Neural cell (in vitro differentiated cells): ENCODE measurements around the gene SLC16A3. TPM values are rescaled to one million over a fixed set of nuclear protein-coding genes. Genes with fewer than 3 reads are reported as not detected.

ENCODE experiments used
- H2AFZ ChIP-seq: fragments of 200-600, 300-800 bp; sonication (generic), shearing (Covaris generic); 2 replicates; pipeline ENCODE4 v1.6.0; 2014; ENCODE audit warnings: low read depth, mild to moderate bottlenecking, antibody characterized with exemption, low read length, moderate library complexity
- H3F3A ChIP-seq: fragments of 200-600 bp; shearing (Covaris generic); 2 replicates; pipeline ENCODE4 v1.6.1; 2016; ENCODE audit warnings: mild to moderate bottlenecking, moderate library complexity, mixed read lengths, antibody characterized with exemption, low read length; ENCODE audit not compliant: insufficient read depth, poor library complexity, severe bottlenecking
- H3K27ac ChIP-seq: fragments of 200-600, 300-800 bp; sonication (generic), shearing (Covaris generic); 2 replicates; pipeline ENCODE4 v1.5.1; 2014; ENCODE audit warnings: mild to moderate bottlenecking, low read length, moderate library complexity
- H3K27me3 ChIP-seq: fragments of 300-800, 200-600 bp; sonication (generic), shearing (Covaris generic); 2 replicates; pipeline ENCODE4 v1.6.0; 2014; ENCODE audit warnings: mild to moderate bottlenecking, low read depth, low read length, moderate library complexity; ENCODE audit not compliant: insufficient read depth
- H3K36me3 ChIP-seq: fragments of 300-800, 200-600 bp; sonication (generic), shearing (Covaris generic); 2 replicates; pipeline ENCODE4 v1.5.1; 2014; ENCODE audit warnings: mild to moderate bottlenecking, antibody characterized with exemption, low read length, moderate library complexity; ENCODE audit not compliant: insufficient read depth
- H3K4me2 ChIP-seq: fragments of 300-800, 200-600 bp; sonication (generic), shearing (Covaris generic); 2 replicates; pipeline ENCODE4 v1.6.0; 2014; ENCODE audit warnings: mild to moderate bottlenecking, low read length
- H3K4me3 ChIP-seq: fragments of 300-800, 200-600 bp; sonication (generic), shearing (Covaris generic); 2 replicates; pipeline ENCODE4 v1.5.1; 2014; ENCODE audit warnings: mild to moderate bottlenecking, low read length, moderate library complexity
- H3K79me2 ChIP-seq: fragments of 200-600 bp; shearing (Covaris generic); replicated peaks from 2 replicates; pipeline ENCODE4 v1.6.0; 2014; ENCODE audit warnings: mild to moderate bottlenecking, low read length, moderate library complexity; ENCODE audit not compliant: insufficient read depth
- H3K9ac ChIP-seq: fragments of 300-800, 200-600 bp; sonication (generic), shearing (Covaris generic); 2 replicates; pipeline ENCODE4 v1.6.1; 2016; ENCODE audit warnings: mild to moderate bottlenecking, low read length, mixed read lengths
- H3K9me2 ChIP-seq: fragments of 200-600 bp; shearing (Covaris generic); 2 replicates; pipeline ENCODE4 v1.6.1; 2016; ENCODE audit warnings: mild to moderate bottlenecking, low read length, mixed read lengths; ENCODE audit not compliant: insufficient read depth
- H3K9me3 ChIP-seq: fragments of 200-600, 300-800 bp; sonication (generic), shearing (Covaris generic); 2 replicates; pipeline ENCODE4 v1.6.1; 2016; ENCODE audit warnings: mild to moderate bottlenecking, mixed run types, low read length, moderate library complexity, mixed read lengths
- H4K20me1 ChIP-seq: fragments of 200-600 bp; shearing (Covaris generic); 2 replicates; pipeline ENCODE4 v1.6.1; 2016; ENCODE audit warnings: mild to moderate bottlenecking, mixed run types; ENCODE audit not compliant: insufficient read depth
- EP300 ChIP-seq: fragments of 450-650 bp; conservative IDR thresholded peaks from 2 replicates; pipeline ENCODE4 v1.6.1; 2014; ENCODE audit warnings: antibody characterized with exemption, mild to moderate bottlenecking, moderate library complexity; ENCODE audit not compliant: poor library complexity, severe bottlenecking
- EZH2 ChIP-seq: fragments of 200-600, 300-800 bp; shearing (Covaris generic), sonication (generic); IDR thresholded peaks from 2 replicates; pipeline ENCODE4 v1.6.1; 2014; ENCODE audit warnings: antibody characterized with exemption, low read length, borderline replicate concordance, mild to moderate bottlenecking; ENCODE audit not compliant: insufficient read depth, poor library complexity, severe bottlenecking
- MXI1 ChIP-seq: fragments of 450-650 bp; conservative IDR thresholded peaks from 2 replicates; pipeline ENCODE4 v1.6.1; 2014; ENCODE audit warnings: antibody characterized with exemption, mild to moderate bottlenecking; ENCODE audit not compliant: poor library complexity, severe bottlenecking
- POLR2AphosphoS5 ChIP-seq: IDR thresholded peaks from 2 replicates; pipeline ENCODE4 v1.6.1; 2012
- RAD21 ChIP-seq: fragments of 450-650 bp; conservative IDR thresholded peaks from 2 replicates; pipeline ENCODE4 v1.6.1; 2014; ENCODE audit warnings: antibody characterized with exemption, mild to moderate bottlenecking, moderate library complexity
- SMC3 ChIP-seq: fragments of 450-650 bp; conservative IDR thresholded peaks from 2 replicates; pipeline ENCODE4 v1.6.1; 2014; ENCODE audit warnings: antibody characterized with exemption, mild to moderate bottlenecking, moderate library complexity; ENCODE audit not compliant: poor library complexity
- TAF1 ChIP-seq: IDR thresholded peaks from 2 replicates; pipeline ENCODE4 v1.6.1; 2012; ENCODE audit warnings: low read depth
- polyA plus RNA-seq: library from polyadenylated mRNA; depleted of rRNA; stranded (reverse); fragments of >200 nt; gene quantifications from 2 replicates; pipeline ENCODE4 v1.2.3, GENCODE V29; 2014
- TF ChIP-seq, protein P1 (sequence below): IDR thresholded peaks from 2 replicates; pipeline ENCODE4 v1.6.1; 2012; ENCODE audit warnings: borderline replicate concordance
- TF ChIP-seq, protein P2 (sequence below): fragments of 450-650 bp; IDR thresholded peaks from 2 replicates; pipeline ENCODE4 v1.5.1; 2014; ENCODE audit warnings: antibody characterized with exemption, mild to moderate bottlenecking, moderate library complexity; ENCODE audit not compliant: poor library complexity, severe bottlenecking

SLC16A3 gene
- polyA plus RNA-seq, 1 donor from 2014 or later = 0.56 TPM

DNA sequence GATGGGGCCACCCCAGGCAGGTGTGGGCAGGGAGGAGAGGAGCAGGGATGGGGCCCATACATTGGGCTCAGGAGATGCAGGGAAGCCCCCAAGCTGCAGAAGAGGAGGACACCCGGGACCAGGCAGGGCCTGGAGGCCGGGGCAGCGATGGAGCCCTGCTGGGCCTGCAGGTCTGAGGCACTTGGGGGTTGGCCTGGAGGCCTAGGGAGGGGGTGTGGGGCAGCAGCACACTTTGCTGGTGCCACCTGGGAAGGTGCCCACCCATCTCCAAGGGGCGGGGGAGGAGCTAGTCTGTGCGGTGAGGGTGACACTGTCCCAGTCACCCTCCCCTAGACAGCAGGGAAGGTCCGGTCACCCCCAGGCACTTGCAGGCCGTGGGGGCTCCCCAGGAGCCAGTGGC is 9.8 kb upstream of the SLC16A3 start:
- Histone ChIP-seq H3K79me2 (no peaks in the 10 kb centered on the region), H3K27me3 (no peaks in the 10 kb centered on the region)

DNA sequence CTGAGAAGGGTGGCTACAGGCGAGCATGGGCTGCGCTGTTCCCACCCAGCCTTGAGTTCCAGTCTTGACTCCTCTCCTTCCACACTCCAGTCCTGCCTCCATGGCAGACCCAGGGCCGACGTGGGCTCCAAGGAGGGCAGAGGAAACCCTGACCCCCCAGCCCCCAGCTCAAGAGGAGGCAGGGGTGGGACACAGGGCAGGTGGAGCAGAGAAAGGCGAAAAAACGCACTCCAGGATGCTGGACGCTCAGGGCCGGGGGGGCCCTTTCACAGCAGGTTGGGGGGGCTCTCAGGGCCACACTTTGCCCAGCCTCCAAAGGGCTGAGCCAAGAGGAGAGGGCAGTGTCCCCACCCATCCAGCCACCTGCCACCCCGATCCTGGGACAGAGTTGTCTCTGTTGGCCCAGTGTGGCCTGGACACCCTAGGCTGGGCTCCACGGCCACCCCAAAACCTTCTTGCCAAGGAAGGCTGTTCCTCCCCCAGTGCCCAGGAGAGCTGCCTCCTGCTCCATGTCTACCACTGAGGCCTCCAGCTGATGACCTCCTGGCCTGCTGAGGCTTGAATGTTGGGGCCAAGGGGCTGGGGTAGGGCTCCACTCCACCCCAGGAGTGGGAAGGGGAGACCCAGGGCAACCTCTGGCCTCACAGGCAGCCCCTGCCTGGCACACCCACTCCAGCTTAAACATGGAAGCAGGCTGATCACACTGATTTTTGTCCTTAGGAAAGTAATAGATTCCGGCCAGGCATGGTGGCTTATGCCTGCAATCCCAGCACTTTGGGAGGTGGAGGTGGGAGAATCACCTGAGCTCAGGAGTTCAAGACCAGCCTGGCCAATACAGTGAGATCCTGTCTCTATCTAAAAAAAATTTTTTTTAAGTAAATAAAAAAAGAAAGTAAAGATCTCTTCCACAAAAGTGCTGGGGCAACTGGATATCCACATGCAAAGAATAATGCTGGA is 8.8 kb upstream of the SLC16A3 start:
- Histone ChIP-seq H3K9me2 (no peaks in the 10 kb centered on the region), H3K9ac (no peak overlapping the region), H3K27me3 (no peaks in the 10 kb centered on the region), H3K36me3 (no peaks in the 10 kb centered on the region), H4K20me1 (no peaks in the 10 kb centered on the region), H3K79me2 (no peaks in the 10 kb centered on the region), H3K27ac (no peak overlapping the region), H3K9me3 (no peaks in the 10 kb centered on the region), H3F3A (no peaks in the 10 kb centered on the region), H3K4me2 (no peak overlapping the region), H2AFZ (no peak overlapping the region), H3K4me3 (no peak overlapping the region)
- TF ChIP-seq EZH2 = no peak
- no peak for TF ChIP-seq RAD21
- TF ChIP-seq, protein P1, sequence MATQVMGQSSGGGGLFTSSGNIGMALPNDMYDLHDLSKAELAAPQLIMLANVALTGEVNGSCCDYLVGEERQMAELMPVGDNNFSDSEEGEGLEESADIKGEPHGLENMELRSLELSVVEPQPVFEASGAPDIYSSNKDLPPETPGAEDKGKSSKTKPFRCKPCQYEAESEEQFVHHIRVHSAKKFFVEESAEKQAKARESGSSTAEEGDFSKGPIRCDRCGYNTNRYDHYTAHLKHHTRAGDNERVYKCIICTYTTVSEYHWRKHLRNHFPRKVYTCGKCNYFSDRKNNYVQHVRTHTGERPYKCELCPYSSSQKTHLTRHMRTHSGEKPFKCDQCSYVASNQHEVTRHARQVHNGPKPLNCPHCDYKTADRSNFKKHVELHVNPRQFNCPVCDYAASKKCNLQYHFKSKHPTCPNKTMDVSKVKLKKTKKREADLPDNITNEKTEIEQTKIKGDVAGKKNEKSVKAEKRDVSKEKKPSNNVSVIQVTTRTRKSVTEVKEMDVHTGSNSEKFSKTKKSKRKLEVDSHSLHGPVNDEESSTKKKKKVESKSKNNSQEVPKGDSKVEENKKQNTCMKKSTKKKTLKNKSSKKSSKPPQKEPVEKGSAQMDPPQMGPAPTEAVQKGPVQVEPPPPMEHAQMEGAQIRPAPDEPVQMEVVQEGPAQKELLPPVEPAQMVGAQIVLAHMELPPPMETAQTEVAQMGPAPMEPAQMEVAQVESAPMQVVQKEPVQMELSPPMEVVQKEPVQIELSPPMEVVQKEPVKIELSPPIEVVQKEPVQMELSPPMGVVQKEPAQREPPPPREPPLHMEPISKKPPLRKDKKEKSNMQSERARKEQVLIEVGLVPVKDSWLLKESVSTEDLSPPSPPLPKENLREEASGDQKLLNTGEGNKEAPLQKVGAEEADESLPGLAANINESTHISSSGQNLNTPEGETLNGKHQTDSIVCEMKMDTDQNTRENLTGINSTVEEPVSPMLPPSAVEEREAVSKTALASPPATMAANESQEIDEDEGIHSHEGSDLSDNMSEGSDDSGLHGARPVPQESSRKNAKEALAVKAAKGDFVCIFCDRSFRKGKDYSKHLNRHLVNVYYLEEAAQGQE = no peak
- TF ChIP-seq EP300 = no peak
- TF ChIP-seq TAF1 = no peak
- no peak for TF ChIP-seq SMC3
- TF ChIP-seq, protein P2, sequence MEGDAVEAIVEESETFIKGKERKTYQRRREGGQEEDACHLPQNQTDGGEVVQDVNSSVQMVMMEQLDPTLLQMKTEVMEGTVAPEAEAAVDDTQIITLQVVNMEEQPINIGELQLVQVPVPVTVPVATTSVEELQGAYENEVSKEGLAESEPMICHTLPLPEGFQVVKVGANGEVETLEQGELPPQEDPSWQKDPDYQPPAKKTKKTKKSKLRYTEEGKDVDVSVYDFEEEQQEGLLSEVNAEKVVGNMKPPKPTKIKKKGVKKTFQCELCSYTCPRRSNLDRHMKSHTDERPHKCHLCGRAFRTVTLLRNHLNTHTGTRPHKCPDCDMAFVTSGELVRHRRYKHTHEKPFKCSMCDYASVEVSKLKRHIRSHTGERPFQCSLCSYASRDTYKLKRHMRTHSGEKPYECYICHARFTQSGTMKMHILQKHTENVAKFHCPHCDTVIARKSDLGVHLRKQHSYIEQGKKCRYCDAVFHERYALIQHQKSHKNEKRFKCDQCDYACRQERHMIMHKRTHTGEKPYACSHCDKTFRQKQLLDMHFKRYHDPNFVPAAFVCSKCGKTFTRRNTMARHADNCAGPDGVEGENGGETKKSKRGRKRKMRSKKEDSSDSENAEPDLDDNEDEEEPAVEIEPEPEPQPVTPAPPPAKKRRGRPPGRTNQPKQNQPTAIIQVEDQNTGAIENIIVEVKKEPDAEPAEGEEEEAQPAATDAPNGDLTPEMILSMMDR = no peak
- no peak for TF ChIP-seq MXI1
- no peak for TF ChIP-seq POLR2AphosphoS5

More for the DNA sequence above, 9.8 kb upstream of the SLC16A3 start:
- Histone ChIP-seq H3K9ac (no peak overlapping the region), H3K9me3 (no peaks in the 10 kb centered on the region), H3K4me2 (no peak overlapping the region), H2AFZ (no peak overlapping the region), H3K9me2 (no peaks in the 10 kb centered on the region), H3K4me3 (no peak overlapping the region), H3K27ac (no peak overlapping the region), H4K20me1 (no peaks in the 10 kb centered on the region), H3F3A (no peaks in the 10 kb centered on the region), H3K36me3 (no peaks in the 10 kb centered on the region)
- TF ChIP-seq SMC3 = no peak
